Heart left ventricle (tissue), 16 donors: ENCODE data around the gene TMEM74B. TPM values are rescaled to one million over a fixed set of nuclear protein-coding genes. Genes with fewer than 3 reads are reported as not detected.

Source experiments
- ATAC-seq, 4 donors: fragments of 200-7000 bp; cut with Tn5 transposase; one replicate each; pipeline ENCODE4 v1.9.1; 2020 to 2022; ENCODE audit warnings: moderate library complexity in 4 of 4, mild to moderate bottlenecking in 3 of 4, moderate number of reproducible peaks in 1 of 4
- DNase-seq, 5 donors: peaks; one replicate each; pipeline ENCODE4 v3.0.0-alpha.2; 2020
- H3K27ac ChIP-seq, 12 donors: fragments of 200-600 bp; sonication (generic) in 4 of 12; one replicate each; pipeline versions ENCODE4 v1.5.0 to v1.8.0; 2016 to 2022; ENCODE audit warnings: mild to moderate bottlenecking in 2 of 12
- H3K27me3 ChIP-seq, 9 donors: fragments of 200-600 bp; sonication (generic) in 2 of 9; one replicate each; pipeline versions ENCODE4 v1.5.1 to v1.8.0; 2016 to 2022; ENCODE audit warnings: mild to moderate bottlenecking in 3 of 9
- H3K36me3 ChIP-seq, 9 donors: fragments of 200-600 bp; sonication (generic) in 2 of 9; one replicate each; pipeline versions ENCODE4 v1.5.0 to v1.8.0; 2018 to 2022; ENCODE audit warnings: mild to moderate bottlenecking in 2 of 9
- H3K4me1 ChIP-seq, 12 donors: fragments of 200-600 bp; sonication (generic) in 4 of 12; one replicate each; pipeline versions ENCODE4 v1.5.0 to v1.8.0; 2016 to 2022; ENCODE audit warnings: mild to moderate bottlenecking in 3 of 12
- H3K4me3 ChIP-seq, 12 donors: fragments of 200-600 bp; sonication (generic) in 4 of 12; one replicate each; pipeline versions ENCODE4 v1.5.0 to v1.8.0; 2017 to 2022; ENCODE audit warnings: mild to moderate bottlenecking in 9 of 12, moderate library complexity in 4 of 12
- H3K9me3 ChIP-seq, 12 donors: fragments of 200-600 bp; sonication (generic) in 4 of 12; one replicate each; pipeline versions ENCODE4 v1.5.0 to v1.8.0; 2016 to 2022; ENCODE audit warnings: mild to moderate bottlenecking in 1 of 12
- CTCF ChIP-seq, 12 donors: fragments of 200-600 bp; sonication (generic) in 4 of 12; IDR thresholded peaks; one replicate each; pipeline versions ENCODE4 v1.5.0 to v1.8.0; 2018 to 2022; ENCODE audit warnings: antibody characterized with exemption in 12 of 12, mild to moderate bottlenecking in 5 of 12
- POLR2A ChIP-seq, 2 donors: fragments of 450-650 bp; IDR thresholded peaks; one replicate each; pipeline ENCODE4 v1.6.1; 2017; ENCODE audit warnings: antibody characterized with exemption in 2 of 2, mild to moderate bottlenecking in 2 of 2, moderate library complexity in 2 of 2
- WGBS, 4 donors: extraction: QIAGEN DNeasy Blood & Tissue Kit in 2 of 4; methylation state at CpG; one replicate each; pipeline versions ENCODE4 v1.1.5 to v1.1.7; 2013 to 2018; 5-methylcytosine and 5-hydroxymethylcytosine counted together
- intact Hi-C, 10 donors: fragments of 100-400 bp; cut with DNase I; formaldehyde crosslinking; loops; one replicate each; pipeline versions ENCODE4 v1.11.1 to v1.14.2; 2022
- polyA plus RNA-seq, 2 donors: library from polyadenylated mRNA; stranded (reverse); fragments of 200-250 nt; gene quantifications; one replicate each; pipeline ENCODE4 v1.2.3, GENCODE V29; 2013
- total RNA-seq, 9 donors: library from RNA; depleted of rRNA in 2 of 9; stranded (reverse); fragments of >200 nt in 2 of 9; fragmentation: NEBNext Ultra II Directional in 3 of 9; extraction: Animal tissue kit (Norgen Biotek cat#: 25700) in 3 of 9; gene quantifications; one replicate each; pipeline versions ENCODE4 v1.1.0 to v1.2.4, GENCODE V29; 2016 to 2023
- donor health status: ischemic (EF 13 %, LVEDD 7.1; RV severe dilation, severe dysfunction).
- donor health status: healthy with polysubstance abuse.
- donor health status: DM: no; HTN: yes; CAD: no.
- donor health status: DM: no; HTN: no; CAD: no.
- donor health status: ischemic (EF 25% LVEDD 6.9; RV normal size, moderate dysfunction).
- donor health status: ischemic (EF 25% LVEDD 5.7; RV mildly dilated, moderate dysfunction).
- donor health status: healthy.
- donor health status: DM: yes; HTN: yes; CAD: no.
- donor health status: ischemic (EF 35%, LVEDD 5.7; RV mildly dilated, moderate dysfunction).
- donor health status: nonischemic (EF 11% LVEDD 7.7; RV severe dilation, severe dysfunction).
- donor health status: DM: yes; HTN: yes; CAD: no.
- donor health status: PGD.
- donor health status: ischemic (EF 29% LVEDD 5.4; RV normal size, mild dysfunction).
- donor health status: nonischemic (EF 23%, LVEDD 6.1; RV moderate dilation, normal function).

The TMEM74B gene
- total and polyA plus RNA-seq, 11 donors: 0.55 to 6.6 (median 1.9) TPM

GRCh38 chr20:1155342-1155741 lies 29.4 kb downstream of the TMEM74B start:
- DNase-seq (no peak), ATAC-seq (no peak)
- Histone ChIP-seq H3K27ac (no peak overlapping the region), H3K27me3 (no peaks in the 10 kb centered on the region), H3K4me3 (no peak overlapping the region), H3K36me3 (peaks cover 0 to 76% (median 37%) of the 10 kb centered on the region in 9 donors), H3K9me3 (peaks cover 0 to 7% (median 0%) of the 10 kb centered on the region in 12 donors), H3K4me1 (peaks cover 0 to 17% (median 0%) of the 10 kb centered on the region in 12 donors)
- TF ChIP-seq POLR2A (IDR thresholded peaks at IDR 0.05) (no peak), CTCF (IDR thresholded peaks at IDR 0.05) (no peak)
- whole genome bisulfite sequencing, 4 donors: 97 to 100% (median 99%) methylated on average over 3 of the region's 3 CpGs
- intact Hi-C loops: no loop called here

- Histone ChIP-seq H3K36me3 (peaks cover 0 to 73% (median 35%) of the 10 kb centered on the region in 9 donors), H3K4me3 (no peak overlapping the region), H3K27me3 (no peaks in the 10 kb centered on the region), H3K9me3 (peaks cover 0 to 7% (median 0%) of the 10 kb centered on the region in 12 donors), H3K4me1 (peaks cover 0 to 17% (median 0%) of the 10 kb centered on the region in 12 donors), H3K27ac (no peak overlapping the region)
- DNase-seq: no peak
- ATAC-seq: peak; percentile 58 to 85 (median 80)
- TF ChIP-seq POLR2A (IDR thresholded peaks at IDR 0.05) (no peak), CTCF (IDR thresholded peaks at IDR 0.05) (no peak)
- intact Hi-C loops: no loop called here
- 52 to 85% (median 57%) methylated on average over 1 of the region's 1 CpG for WGBS, 4 donors
Measured at GRCh38 chr20:1154691-1155090, 30.1 kb downstream of the TMEM74B start.

- Histone ChIP-seq H3K27ac (no peak overlapping the region), H3K36me3 (peaks cover 0 to 73% (median 40%) of the 10 kb centered on the region in 9 donors), H3K4me1 (peaks cover 0 to 17% (median 0%) of the 10 kb centered on the region in 12 donors), H3K27me3 (no peaks in the 10 kb centered on the region), H3K9me3 (peaks cover 0 to 7% (median 0%) of the 10 kb centered on the region in 12 donors), H3K4me3 (no peak overlapping the region)
- TF ChIP-seq POLR2A (IDR thresholded peaks at IDR 0.05) (no peak), CTCF (IDR thresholded peaks at IDR 0.05) (no peak)
- ATAC-seq: no peak
- intact Hi-C loops: no loop called here
- no peak for DNase-seq
Measured at GRCh38 chr20:1154226-1154625, 30.6 kb downstream of the TMEM74B start.

- H3K4me1 ChIP-seq: peaks cover 0 to 17% (median 0%) of the 10 kb centered on the region in 12 donors
- intact Hi-C loops: no loop called here
- no peak overlapping the region for H3K27ac ChIP-seq
- TF ChIP-seq POLR2A (IDR thresholded peaks at IDR 0.05) (no peak), CTCF (IDR thresholded peaks at IDR 0.05) (no peak)
- WGBS, 4 donors: 94 to 100% (median 99%) methylated on average over 1 of the region's 1 CpG
- H3K36me3 ChIP-seq: peaks cover 0 to 84% (median 57%) of the 10 kb centered on the region in 9 donors
- DNase-seq (no peak), ATAC-seq (no peak)
- H3K9me3 ChIP-seq: peaks cover 0 to under 1% (median 0%) of the 10 kb centered on the region in 12 donors
- H3K4me3 ChIP-seq: no peak overlapping the region
- H3K27me3 ChIP-seq: no peaks in the 10 kb centered on the region
Measured at GRCh38 chr20:1150968-1151367, 33.8 kb downstream of the TMEM74B start.
